ENCODE results near the gene FOXK2.

The FOXK2 gene

DNA sequence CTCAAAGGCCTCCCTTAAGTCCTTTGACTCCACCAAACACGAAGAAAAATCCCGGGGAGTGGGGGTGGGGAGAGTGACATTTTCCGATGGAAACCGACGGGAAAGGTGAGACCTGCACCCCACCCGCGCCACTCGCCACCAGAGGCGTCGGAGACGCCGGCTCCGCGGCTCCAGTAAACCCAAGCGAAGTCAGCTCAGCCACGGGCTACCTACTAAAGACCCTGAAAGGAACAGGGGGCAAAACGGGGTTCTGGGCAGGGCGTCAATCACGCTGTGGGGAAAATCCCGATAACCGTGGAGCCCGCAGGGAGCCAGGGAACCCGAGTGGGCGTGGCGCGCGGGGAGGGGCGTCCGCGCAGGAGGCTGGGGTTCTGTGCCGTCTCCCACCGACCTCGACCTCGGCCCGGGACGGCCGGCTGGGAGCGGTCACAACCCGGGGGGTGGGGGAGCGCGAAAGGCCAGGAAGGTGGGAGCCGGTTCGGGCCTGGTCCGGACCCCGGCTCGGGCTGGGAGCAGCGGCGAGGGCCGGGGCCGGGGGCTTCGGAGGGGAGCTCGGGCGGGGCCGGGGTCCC is 128.1 kb downstream of the FOXK2 start:
- DNase-seq = no peak

DNA sequence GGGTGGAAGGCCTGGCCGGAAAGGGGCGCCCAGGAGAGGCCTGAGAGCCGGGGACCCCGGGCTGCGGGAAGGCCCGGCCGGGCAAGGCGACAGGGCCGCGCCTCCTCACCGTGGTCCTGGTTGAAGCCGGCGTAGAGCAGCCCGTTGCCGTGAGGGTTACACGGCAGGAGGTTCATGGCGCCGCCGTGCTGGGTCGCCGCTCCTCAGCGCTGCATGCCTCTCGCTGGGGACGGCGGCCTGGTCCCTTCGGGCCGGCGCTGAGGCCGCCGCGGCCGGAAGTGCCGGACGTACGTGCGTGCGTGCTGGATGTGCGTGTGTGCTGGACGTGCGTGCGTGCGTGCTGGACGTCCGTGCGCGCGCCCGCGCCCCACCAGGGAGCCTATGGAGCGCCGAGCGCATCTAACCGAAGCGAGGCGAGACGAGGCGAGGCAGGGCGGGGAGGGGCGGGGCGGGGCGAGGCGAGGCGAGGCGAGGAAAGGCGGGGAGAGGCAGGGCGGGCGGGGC is 128.7 kb downstream of the FOXK2 start, which contains the start of gene WDR45B:
Gene WDR45B, minus strand, starts transcription at position 280 of the 504 bp plus-strand sequence. Its CDS starts 104 bp downstream, at position 176.
- DNase-seq = peak; percentile 93 to 95

DNA sequence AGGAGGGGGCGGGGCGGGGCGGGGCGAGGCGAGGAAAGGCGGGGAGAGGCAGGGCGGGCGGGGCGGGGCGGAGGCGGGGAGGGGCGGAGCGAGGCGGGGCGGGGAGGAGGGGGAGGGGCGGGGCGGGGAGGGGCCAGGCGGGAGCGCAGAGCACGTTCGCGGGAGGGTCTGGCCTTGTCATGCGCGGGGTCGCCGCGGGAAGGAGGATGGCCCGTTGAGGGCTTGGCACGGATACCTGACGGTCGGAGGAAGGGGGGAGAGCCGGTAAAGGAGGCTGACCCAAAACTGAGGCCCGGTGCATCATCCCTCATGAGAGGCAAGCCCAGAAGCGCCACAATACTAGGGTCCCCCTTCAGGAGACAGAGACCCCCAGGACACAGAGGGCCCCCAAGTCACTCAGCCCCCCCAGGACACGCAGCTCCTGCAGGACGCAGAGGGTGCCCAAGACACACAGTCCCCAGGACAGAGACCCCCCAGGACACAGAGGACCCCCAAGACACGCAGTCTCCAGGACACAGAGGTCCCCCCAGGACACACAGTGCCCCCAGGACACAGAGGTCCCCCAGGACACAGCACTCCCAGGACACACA is 129.3 kb downstream of the FOXK2 start:
- DNase-seq = peak; percentile 33 to 48

DNA sequence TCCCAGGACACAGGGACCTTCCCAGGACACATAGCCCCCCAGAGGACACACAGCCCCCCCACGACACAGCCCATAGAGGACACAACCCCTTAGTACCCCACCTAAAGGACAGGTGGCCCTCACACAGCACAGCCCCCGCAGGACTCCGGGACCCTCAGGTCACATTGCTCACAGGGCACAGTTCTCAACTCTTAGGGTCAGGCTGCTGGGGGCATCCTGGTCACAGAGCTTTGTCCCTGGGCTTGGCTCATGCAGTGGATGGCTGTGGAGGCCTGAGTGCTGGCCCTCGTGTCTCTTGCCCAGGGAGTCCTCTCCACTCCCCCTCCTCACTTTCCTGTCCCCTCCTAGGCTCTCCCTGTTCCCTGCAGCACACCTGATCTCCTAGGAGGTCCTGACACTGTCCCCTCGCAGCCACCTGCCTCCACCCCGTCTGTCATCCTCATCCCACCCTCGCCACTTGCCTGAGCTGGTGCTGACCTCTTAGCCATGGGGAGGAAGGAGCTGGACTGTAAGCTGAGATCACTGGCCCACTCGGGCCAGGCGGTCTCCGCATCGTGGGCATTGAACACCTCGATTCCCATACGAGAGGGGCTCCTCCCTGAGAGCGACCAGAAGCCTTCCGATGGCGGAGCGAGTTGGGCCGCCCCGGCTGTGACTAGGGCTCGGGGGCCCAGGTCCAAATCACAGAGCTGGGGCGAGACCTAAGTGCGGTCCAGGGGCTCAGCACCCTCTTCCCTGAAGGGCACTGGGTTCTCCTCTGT is 130.1 kb downstream of the FOXK2 start:
- DNase-seq = no peak

DNA sequence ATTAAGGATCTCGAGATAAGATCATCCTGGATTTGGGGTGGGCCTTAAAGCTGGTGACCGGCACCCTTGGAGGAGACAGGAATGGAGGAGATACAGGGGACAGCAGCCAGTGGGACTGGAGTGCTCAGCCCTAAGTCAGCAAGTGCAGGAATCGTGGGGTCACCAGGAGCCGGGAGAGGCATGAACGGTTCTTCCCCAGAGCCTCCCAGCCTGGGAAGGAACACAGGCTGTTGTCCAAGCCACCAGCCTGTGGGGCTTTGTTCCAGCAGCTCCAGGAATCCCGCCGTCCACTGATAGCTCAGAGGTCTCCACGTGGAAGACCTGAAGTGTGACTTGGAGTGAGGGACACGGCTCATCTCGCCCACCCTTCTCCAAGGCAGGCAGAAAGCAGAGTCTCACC is 131.2 kb downstream of the FOXK2 start:
- DNase-seq = no peak

DNA sequence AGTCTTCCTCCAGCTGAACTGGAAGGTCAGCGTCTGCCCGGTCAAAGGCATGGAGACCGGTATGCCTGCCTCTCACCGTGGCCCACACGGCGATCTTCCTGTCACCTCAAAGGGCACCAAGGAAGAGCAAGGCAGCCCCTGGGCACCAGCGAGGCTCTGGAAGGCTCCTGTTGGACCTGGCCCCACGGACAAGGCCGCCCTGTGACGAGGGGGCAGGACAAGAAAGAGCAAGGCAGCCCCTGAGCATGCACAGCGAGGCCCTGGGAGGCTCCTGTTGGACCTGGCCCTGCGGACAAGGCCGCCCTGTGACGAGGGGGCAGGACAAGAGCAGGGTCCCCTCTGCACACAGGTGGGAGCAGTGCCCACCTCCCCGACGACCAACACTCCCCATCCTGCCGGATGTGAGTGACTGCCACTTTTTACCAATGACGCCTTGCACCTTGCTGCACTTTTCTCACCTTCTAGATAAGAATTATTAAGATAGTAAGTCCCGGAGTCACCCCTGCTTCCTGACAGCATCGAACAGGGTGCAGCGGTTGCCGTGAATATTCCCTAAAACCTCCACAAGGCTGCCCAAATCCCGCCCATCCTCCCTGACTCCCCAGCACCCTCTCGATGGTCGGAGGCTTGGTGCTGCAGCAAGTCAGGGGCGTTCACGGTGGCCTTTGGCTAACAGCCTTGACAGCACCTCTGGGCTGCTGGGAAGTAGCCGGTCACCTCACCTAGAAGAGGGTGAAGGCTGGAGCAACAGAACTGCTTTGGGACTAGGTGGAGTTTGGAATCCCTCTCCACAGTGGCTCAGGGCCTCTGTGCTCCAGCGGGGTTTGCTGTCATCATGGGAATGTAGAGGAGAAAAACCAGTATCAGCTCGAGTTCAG is 134.4 kb downstream of the FOXK2 start:
- no peak for DNase-seq
